ENCODE results near the gene SFXN4.

The SFXN4 gene, protein sequence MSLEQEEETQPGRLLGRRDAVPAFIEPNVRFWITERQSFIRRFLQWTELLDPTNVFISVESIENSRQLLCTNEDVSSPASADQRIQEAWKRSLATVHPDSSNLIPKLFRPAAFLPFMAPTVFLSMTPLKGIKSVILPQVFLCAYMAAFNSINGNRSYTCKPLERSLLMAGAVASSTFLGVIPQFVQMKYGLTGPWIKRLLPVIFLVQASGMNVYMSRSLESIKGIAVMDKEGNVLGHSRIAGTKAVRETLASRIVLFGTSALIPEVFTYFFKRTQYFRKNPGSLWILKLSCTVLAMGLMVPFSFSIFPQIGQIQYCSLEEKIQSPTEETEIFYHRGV

DNA sequence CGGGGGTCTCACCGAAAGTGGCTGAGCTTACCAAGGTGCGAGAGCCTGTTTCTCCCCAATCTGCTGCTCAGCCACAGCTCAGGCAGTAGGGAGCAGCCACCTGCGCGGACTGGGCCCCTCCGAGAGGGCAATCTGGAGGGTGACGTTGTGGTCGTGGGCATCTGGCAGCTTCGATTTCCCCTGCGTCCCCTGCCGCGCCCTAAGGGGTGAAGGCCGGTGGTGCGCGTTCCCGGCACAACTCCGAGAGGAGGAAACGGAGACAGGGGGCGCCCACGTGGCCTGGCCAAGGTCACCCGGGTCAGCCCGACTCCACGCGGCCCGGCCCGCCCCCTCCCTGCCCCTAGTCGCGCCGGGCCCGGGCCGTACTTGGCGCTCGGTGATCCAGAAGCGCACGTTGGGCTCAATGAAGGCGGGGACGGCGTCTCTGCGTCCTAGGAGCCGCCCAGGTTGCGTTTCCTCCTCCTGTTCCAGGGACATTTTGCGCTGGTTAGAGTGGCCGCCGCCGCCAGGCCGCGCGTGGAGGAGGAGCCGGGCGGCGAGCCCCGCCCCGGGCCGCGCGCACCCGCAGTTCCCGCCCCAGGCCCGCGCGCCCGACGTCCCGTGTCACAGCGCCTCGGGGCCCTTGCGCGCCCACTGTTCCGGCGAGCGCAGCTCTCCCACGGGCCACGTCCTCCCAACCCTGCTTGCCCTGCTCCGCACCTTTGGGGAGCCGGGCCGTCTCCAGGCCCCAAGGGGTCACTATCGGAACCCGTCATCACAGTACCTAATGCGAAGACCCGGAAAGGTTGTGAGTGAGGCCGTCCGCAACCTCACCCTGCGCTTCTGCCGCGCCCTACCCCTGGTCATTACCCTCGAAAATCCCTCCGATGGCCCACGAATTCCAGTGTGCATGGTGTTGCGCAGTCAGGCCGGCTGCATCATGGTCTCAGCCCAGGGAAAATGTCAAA lies at the start of gene SFXN4:
SFXN4 (minus strand) TSS at position 544 of the 947 bp plus-strand sequence; CDS start at position 477, 67 bp downstream.
- DNase-seq (ENCODE audit: low read depth) = peak; percentile 76

DNA sequence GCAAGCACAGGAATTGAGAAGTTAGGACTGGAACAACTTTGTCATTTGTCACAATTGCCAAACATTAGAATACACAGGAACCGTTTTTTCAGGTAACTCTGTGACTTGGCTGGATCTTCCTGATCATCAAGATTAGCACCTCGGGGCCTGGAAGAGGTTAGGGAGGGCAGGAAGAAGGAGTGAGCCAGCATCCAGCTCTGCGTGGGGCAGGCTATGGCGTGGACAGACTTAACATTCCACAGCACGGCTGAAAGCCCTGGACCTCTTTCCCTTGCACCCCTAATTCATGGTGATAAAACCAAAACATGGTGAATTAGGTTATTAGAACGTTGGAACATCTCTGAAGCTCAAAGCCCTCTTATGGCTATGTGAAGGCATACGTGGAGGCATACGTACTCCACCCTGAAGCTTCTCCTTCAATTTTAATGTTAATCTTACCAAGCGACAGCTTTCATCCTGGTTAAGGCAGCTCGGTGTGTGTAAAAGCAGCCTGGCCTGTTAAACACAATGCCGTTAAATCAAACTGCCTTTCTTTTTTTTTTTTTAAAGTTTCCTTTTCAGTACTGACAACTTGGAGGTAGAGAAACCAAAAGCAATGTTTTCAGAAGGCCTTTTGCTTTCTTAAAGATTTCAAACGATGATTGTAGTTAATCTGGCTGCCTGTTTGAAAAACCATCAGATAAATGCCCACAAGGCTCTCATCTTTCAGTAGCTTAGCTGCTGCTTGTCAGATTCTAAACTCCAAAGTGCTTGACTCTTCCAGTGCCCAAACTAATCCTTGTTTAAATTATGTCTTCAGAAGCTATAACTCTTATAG lies 46.3 kb upstream of the SFXN4 start:
- DNase-seq (ENCODE audit: low read depth) = no peak

DNA sequence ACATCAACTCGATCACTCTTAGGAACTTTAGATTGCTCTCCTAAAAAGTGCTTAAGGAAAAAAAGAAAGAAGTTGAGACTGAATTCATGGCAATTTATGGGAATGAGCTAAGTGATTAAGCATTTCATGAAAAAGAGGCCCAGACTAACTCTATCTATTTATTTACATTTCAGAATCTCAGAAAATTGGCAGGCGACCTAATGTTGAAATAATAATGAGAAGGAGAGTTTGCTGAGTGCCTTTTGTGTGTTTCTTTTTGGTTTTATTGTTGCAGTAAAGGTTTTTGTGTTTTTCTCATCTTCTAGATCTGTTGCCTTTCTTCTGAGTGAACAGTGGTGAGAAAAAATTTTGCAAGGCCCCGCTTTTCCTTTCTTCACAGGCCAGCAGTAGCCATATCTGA lies 45.7 kb upstream of the SFXN4 start:
- DNase-seq (ENCODE audit: low read depth) = no peak

DNA sequence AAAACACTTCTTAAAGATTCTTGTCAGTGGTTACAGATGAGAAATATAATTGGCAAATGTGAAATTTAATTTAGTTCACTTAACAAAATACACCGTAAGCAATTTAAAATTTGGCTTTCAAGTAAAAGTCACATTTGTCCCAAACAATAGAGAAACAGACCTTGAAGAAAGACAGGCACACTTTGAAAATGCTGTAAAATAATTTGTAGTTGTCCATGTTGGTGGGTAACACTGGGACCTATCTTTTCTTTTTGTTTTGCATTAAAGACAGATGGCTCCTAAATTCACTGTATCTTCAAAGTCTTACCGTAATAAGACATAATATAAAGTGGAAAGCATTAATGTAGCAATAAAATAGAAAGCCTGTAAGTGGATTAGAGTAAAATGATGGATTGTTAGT lies 45.1 kb upstream of the SFXN4 start:
- no peak for DNase-seq (ENCODE audit: low read depth)

DNA sequence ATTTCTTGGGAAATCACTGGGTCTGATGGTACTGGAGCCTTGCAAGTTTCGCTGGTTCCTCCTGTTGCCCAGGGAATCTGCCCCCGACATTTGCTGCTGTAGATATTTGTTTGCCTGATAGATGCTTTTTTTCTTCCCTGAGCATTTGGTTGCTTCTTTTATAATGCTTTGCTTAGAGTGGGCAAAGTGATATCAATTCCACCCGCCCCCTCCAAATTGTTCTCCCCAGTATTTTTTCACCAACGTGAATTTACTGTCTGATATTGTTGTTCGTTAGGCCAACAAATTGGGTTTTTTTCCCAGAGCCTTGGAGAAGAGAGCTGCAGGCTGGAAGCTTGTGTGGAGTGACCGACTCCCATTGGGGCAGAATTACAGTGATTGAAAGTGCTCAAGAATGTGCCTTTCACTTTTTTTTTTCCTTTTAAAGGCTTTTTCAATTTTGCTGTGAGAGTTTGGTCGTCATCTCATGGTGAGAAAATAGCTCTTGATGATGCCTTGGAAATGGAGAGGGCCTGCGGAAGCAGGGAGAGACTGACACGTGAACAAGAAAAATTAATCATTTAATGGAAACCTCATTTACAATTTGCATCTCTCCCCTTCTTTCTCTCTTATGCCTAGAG lies 44.3 kb upstream of the SFXN4 start:
- DNase-seq (ENCODE audit: low read depth) = no peak

DNA sequence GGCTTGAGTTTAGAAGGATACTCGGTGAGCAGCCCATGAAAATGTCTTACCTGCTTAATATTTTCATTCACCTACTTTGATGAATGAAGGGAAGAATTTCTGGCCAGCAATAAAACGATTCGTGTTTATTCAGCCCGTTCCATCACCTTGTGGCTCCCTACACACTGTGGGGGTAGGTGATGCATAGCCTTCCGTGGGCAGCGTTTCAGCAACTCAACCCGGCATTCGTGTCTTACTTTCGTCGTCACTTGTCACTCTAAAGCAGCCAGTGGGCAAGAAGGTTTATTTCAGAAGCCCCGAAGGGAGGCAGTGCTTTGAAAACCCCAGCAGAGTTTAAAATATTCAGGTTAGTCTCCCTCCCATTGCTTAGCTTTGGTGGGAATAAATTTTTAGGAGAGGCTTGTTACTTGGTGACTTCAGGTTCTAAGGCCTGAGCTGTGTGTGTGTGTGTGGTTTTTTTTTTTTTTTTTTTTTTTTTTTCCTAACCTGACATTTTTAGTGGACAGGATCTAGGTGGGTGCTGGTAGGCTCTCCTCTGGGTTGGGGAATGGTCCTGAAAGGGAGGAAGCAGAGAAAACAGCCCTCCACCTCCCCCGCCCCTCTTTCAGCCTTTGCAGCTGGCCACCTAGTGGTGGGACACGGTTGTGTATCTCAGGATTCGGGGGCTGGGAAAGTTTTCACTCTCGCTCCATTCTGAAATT lies 43.7 kb upstream of the SFXN4 start:
- DNase-seq (ENCODE audit: low read depth) = no peak

DNA sequence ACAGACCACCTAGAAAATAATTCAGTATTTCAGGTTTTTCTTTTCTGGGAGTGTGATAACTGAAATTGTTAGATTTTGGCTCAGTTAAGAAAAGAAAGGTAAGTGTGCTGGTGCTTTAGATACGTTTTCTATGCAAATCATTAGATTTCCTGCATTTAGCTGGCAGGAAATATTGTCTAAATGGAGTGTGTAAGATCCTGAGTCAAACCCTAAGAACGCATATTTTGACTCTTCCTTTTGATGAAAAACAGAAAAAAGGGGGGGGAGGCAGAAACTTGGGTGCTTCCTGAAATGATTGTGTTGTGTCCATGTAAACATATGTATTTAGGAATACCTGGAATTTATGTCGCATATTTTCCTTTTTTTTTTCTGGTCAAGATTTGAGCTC lies 43.0 kb upstream of the SFXN4 start:
- DNase-seq (ENCODE audit: low read depth) = no peak

DNA sequence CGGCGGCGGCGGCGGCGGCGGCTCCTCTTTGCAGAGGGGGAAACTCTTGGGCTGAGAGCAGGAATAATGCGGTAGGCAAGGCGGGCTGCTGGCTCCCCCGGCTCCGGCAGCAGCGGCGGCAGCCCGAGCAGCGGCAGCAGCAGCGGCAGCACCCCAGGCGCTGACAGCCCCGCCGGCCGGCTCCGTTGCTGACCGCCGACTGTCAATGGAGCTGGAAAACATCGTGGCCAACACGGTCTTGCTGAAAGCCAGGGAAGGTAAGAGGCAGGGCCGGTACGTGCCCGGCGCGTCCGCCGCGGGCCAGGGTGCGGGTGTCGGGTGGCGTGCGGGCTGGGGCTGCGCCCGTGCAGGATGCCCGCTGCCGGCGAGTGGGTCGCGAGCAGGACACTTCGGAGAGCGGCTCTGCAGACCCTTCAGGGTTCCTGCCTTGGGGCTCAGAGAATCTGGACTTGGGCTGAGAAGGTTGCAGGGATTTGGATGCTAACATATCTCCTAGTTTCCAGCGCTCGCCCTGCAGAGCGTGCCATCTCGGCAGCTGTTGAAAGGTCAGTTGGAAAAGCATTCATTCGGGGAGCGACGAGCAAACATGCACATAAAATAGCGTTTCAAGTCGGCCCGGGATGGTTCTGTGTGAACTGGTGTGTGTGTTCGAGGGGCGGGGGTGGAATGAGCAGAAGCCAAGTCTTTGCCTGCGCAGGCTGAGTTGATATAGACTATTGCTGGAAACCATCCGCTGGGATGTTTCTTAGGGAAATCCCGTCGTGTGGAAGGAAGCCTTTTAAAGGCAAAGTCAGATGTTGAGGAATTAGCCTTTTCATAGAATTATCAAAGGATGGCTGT lies 42.4 kb upstream of the SFXN4 start:
- no peak for DNase-seq (ENCODE audit: low read depth)

DNA sequence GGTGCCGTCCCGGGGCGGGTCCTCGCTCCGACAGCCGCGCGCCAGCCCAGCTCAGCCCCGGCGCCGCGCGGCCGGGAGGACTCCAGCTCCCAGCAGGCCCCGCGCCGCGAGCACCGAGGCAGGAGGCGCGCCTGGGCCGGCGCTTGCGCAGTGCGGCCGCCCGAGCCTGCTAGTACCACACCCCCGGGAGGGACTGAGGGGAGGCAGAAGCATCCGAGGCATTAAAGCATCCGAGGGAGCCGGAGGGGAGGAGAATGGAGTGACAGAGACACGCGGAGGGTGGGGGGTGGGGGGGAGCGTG lies 41.8 kb upstream of the SFXN4 start, which contains the start of gene GRK5:
GRK5 (plus strand) TSS at position 206 of the 301 bp plus-strand sequence. CDS start 347 bp downstream, outside the sequence.
- peak; percentile 94 for DNase-seq (ENCODE audit: low read depth)

DNA sequence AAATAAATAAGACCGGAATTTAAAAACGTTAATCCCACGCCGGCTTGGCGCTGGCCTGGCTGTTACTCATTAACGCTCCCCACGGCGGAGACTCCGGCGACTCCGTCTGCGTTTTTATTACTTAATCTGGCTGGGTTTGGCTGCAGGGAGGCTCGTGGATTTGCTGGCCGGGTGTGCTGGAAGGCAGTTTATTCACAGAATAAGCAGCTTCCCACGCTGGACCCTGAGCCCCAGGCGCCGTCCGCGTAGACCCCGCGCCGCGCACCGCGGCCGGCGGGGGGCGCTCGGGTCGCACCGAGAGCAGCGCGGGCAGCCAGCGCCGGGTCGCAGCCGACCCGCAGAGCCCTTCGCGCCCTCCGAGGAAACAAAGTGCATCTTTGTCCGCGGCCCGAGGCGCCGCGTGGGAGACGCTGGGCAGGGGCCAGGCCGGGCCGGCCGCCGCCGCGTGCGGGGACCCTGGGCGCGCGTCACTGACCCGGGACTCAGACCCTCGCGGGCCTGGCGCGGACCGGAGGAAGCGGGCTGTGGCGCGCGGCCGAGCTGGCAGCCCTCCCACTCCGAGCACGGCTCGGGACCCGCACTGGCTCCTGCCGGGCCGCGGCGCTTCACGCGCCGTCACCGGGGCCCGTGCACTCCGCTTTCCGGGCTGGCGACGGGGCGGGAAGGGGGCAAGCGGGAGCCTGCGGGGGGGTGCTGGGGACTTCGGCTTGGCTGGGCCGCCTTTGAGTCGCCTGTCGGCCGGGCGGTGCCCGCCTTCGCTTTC lies 41.3 kb upstream of the SFXN4 start:
- peak; percentile 64 for DNase-seq (ENCODE audit: low read depth)

DNA sequence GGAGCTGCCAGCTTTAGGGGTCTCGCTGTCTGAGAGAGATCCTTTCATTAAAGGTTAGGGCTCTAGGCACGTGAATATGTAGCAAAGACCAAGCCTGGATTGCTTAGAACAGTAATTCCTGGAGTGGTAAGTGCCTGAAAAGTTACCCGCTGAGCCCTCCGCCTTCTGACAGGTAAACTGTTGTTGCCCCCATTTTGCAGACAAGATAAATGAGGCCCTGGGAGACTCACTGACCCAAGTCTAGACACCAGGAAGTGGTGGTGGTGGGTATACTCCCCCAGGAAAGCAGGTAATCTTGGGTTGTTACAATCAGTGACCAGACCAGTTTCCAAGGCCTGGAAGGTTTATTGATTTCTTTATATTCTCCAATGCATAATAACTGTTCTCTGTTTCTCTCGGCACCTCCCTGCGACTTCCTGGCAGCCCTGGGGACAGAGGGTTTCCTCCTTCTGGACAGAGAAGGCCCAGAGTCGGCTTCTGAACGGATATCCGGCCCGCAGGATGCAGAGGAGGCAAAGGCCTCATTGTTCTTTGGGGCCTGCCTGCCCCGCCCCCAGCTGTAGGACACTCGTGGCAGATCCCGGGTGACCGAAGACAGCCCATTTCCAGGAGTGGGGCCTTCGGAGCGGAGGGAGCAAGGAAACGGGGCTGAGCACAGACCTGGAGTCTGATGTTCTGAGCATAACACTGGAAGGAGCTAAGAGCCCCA lies 40.5 kb upstream of the SFXN4 start:
- no peak for DNase-seq (ENCODE audit: low read depth)

DNA sequence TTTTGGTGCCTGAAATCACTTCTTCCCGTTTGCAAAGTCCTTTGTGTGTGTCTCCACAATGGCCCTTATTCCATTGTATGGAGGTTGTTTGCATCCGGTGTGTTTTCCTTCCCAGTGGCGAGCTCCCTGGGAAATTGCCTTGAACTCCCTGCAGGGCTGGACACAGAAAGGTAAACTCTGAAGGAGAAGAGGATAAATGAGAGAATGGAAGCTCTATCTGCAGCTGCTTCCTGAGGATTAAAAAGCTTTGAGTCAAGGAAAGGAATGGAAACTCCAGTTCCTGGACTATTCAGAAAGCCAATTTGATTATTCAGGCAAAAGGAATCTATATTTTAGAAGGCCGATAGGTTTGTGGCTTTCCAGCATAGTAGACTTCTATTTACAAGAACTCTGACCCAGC lies 37.5 kb upstream of the SFXN4 start:
- no peak for DNase-seq (ENCODE audit: low read depth)

DNA sequence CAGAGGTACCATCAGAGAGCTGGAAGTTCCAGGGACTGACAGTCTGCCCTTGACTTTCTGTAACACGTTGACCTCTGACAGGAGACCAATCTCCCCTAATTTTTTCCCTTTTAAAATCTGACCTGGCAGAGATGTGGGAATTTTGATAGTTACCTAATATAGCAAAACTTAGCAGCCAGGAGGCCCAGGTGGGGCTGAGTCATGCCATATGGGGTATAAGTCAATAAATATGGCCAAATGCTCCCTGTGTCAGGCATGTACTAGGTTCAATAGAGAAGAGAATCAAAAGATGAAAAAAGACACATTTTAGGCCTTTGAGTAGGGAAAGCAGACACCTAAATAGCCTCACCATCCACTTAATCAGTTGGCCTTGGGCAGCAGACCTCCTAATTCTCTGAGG lies 35.7 kb upstream of the SFXN4 start:
- no peak for DNase-seq (ENCODE audit: low read depth)

DNA sequence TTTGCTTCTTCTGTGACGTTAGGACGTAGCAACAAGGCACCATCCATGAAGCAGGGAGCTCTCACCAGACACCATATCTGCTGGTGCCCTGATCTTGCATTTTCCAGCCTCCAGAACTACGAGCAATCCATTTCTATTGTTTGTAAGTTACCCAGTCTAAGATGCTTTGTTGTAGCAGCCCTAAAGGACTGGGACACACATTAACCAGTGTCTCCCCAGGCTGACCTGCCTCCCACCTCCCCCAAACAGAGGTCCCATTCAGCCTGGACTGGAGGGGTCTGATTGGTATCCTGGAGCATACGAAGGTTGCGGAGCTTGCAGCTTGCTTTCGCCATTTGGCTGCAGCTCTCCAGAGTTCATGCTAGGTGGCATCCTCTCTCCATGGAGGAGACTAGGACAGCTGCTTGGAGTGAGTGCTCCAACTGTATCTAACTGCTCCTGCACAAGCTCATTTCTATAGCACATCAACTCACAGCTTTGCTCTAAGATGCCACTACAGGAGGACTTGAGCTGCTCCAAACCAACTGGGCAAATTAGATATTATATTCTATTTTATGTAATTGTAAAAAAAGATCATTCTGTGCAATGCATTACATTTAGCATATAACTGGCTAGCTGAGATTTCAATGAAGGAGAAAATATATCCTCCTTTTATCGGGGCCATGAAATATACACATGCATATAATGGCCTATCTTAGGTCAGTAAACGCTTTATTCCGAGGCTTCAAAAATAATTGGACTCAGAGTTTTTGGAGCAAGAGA lies 33.9 kb upstream of the SFXN4 start:
- DNase-seq (ENCODE audit: low read depth) = no peak

DNA sequence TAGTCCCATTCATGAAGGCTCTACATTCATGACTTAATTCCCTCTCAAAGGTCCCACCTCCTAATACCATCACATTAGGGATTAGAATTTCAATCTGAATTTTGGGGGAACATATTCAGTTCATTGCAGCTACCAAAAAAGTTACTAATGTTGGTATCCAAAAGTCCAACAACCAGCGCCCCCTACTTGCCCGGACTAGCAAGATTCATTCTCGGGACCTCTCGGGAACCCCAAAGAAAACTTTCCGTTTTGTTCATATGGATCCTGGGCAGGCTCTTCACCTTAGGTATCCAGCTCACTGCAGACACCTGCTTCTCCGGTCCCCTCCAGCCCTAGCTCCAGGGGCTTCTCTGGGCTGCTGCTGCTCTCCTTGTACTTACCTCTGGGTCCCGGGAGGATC lies 32.9 kb upstream of the SFXN4 start:
- no peak for DNase-seq (ENCODE audit: low read depth)

DNA sequence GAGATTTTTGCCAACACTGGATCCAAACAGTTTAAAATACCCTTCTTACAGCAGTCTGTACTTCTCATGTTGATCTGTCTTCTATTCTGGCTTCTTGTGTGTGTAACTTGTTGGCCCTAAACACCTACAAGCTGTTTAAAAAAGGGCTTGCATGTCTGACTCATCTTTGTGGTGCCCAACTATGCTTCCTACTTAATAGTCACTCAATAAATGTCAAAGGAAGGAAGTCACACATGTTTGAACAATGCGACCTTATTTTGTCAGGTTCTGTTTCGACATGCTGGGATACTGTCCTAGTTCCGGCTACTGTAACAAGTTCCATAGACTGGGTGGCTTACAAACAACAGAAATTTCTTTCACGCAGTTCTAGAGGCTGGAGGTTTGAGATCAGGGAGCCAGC lies 32.4 kb upstream of the SFXN4 start:
- no peak for DNase-seq (ENCODE audit: low read depth)

DNA sequence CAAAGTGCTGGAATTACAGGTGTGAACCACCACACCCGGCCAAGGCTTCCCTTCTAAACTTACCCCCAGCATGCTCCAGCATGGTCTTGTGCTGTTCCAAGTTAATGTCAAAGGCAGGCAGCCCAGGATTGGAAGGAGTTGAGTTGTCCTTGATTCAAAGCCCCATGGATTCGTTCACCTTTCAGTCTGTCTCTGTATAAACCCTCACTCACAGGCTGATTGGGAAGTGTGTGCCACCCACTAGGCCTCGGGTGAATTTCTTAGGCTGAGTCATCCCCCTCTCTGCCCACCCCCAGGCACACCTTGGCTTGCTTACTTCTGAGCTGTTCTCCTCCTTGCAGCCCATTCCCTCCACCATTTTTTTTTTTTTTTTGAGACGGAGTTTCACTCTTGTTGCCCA lies 26.4 kb upstream of the SFXN4 start:
- DNase-seq (ENCODE audit: low read depth) = no peak

All from activated T-cell treated with anti-CD3 and anti-CD28 coated beads for 24 hours (primary cell).